ENCODE data around the gene OR10A6.
A peak's percentile ranks its signal among the peaks of the same experiment; 100 is the strongest.

The OR10A6 gene

DNA sequence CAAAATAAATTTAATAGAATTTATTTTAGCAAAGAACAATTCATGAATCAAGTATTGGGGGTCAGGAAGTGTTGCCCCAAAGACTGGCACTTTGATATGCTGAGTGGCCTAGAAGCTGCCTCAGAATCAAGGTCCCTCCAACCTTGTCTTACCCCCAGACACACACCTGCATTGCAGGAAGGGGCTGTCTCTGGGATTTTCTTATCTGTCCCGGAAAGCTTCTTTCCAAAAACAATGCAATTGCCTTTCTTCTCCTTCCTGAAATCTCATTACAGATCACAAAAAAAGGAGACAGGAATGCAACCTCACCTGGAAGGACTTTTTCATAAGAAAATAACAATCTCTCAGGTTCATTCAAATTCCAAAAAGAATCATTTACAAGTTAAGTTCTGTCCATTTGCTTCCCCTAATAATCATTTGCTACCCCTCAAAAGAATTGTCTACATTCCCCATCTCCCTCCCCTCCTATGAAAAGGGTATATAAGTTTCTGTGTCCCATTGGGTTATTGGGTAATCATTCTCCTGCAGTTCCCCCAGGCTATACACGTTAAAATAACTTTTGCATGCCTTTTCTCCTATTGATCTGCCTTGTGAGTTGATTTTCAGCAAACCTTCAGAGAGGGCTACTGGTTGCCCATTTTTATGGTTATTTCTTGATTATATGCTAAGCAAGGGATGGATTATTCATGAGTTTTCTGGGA is 21.3 kb downstream of the OR10A6 start:
- DNase-seq, result no peak

DNA sequence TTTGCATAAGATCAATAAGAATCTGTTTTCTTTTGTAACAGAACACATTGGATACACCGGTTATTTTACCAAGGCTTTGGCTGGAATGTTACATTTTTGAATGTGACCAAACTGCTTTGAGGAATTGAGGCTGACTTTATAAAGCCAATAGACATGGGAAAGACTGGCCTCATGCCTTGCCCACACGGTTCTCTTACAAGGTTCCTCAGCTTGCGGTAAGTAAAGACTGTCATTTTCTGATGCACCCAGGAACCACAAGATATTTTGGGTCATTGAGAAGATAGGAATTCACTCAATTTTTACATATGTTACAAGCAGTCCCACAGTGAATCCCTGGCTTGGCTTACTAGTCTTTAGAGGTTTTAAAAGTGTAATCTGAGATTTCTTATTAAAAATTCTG is 23.9 kb downstream of the OR10A6 start:
- no peak for DNase-seq

GRCh38 chr11:7906481-7906880 is 24.6 kb downstream of the OR10A6 start:
- DNase-seq, result no peak

DNA sequence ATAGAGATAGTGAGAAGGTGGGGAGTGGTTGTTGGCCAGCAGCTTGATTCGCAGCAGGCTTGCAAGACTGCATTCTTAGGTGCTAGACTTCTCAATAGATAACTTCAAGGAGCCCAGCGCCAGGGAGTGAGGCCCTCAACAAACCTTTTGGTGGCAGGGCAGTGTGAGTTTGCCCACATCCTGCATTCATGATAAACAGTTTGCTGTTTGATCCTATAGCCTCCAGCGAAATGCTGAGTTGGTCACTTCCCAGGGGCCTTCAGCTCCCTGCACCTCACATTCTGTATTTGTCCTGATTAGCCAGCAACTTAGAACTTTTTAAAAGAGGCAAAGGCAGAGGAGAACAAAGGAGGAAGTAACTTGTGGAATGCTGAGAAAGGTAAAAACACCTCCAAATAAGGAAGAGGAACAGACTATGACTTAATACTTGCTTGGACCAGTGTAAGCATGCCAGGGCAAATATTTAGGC is 25.1 kb downstream of the OR10A6 start:
- DNase-seq, result no peak

DNA sequence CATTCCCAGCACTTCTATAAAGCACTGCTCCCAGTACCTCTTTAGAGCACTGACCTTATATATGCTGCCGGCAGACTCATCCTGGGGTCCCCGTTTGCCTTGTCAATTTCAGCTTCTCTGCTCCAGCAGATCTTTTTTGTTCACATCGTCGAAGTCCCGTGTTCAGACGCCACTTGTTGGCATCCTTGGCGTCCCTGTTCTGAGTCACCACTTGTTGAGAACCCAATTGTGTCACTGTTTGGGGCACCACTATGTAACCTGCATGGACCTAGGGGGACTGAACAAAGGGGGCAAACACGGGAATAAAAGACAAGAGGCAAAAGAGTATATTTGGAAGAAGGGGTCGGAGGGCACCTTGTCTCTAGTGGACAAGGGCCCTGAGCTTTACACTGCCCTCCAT is 25.5 kb downstream of the OR10A6 start:
- DNase-seq, result no peak

GRCh38 chr11:7904917-7905316 is 26.2 kb downstream of the OR10A6 start:
- DNase-seq, result no peak

DNA sequence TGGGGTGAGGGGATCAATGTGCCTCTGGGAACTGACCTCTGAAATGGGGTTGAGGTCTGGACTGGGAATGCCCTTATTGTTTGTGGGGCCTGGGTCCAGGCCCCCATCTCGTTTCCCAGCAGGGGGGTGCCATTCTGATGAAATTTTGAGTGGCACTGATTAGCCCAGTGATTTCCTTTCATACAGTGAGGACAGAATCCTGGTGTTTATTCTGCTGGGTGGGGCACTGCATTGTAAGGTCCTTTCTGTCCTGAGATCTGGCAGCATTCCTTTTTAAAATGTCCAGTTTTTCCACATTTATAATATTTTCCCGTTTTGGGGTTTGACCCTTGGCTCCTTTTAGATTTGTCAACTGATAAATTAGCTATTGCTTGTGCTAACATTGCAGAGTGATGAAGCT is 27.1 kb downstream of the OR10A6 start:
- DNase-seq, result no peak

DNA sequence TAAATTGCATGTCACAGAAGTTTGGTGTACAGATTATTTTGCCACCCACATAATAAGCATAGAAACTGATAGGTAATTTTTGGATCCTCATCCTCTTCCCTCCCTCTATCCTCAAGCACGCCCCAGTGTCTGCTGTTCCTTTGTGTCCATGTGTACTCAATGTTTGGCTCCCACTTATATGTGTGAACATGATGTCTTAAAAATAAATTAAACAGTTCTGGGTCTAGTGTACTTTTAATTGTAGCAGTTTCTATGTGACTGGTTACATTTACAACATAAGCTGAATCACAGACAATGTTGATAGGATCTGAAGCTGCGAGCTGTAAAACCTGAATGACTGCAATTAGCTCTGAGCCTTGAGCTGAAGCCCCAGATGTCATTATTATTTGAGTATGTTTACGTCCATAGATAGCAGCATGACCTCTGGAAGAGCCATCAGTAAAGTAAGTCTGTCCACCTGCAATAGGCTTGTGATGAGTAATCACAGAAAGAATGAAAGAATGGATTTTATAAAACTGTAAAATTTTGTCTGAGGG is 29.7 kb downstream of the OR10A6 start:
- no peak for DNase-seq

DNA sequence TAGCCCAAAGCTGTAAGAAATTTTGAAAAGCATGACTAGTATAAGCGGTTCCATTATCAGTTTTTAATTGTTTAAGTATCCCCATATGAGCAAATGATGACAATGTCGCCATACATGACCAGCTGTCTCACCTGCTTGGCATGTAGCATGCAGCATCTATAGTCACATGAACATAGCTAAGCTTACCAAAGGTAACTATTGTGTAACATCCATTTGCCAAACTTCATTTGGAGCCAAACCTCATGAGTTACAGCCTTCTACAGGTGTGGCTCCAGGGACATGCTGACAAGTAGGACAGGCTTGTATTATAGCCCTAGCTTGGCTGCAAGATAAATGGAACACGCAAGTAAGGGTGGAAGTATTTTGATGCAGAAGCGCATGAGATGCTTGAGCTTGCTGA is 30.4 kb downstream of the OR10A6 start:
- no peak for DNase-seq

DNA sequence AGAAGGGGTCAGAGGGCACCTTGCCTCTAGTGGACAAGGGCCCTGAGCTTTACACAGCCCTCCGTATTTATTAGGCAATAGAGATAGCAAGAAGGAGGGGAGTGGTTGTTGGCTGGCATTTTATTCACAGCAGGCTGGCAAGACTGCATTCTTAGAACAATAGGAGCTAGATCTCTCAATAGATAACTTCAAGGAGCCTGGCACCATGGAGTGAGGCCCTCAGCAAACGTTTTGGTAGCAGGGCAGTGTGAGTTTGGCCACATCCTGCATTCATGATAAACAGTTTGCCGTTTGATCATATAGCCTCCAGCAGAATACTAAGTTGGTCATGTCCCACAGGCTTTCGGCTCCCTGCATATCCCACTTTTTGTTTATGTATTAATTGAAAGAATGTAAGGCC is 31.6 kb downstream of the OR10A6 start:
- DNase-seq, result no peak

GRCh38 chr11:7898666-7899283 is 32.3 kb downstream of the OR10A6 start:
- no peak for DNase-seq

GRCh38 chr11:7896009-7896785 is 34.9 kb downstream of the OR10A6 start:
- DNase-seq, result no peak

- no peak for DNase-seq
Observed at GRCh38 chr11:7894251-7894650, 36.8 kb downstream of the OR10A6 start.

DNA sequence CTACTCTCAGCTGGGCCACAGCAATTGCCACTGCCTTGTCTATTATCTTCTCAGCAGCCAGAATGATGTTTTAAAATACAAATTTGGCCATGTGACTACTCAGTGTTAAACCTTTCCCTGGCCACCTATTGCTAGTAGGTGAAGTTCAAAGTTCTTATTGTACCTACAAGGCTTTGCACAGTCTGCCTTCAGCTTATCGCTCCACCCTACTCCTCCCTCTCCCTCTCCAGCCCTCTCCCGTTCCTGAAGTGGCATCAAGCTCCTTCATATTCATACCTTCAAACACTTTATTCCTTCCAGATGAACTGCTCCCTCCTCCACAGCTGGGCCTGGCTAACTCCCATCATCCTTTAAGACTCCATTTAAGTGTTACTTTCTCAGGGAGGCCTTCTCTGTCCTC is 37.3 kb downstream of the OR10A6 start:
- no peak for DNase-seq

GRCh38 chr11:7892840-7893254 is 38.2 kb downstream of the OR10A6 start:
- peak; percentile 31 to 67 for DNase-seq

DNA sequence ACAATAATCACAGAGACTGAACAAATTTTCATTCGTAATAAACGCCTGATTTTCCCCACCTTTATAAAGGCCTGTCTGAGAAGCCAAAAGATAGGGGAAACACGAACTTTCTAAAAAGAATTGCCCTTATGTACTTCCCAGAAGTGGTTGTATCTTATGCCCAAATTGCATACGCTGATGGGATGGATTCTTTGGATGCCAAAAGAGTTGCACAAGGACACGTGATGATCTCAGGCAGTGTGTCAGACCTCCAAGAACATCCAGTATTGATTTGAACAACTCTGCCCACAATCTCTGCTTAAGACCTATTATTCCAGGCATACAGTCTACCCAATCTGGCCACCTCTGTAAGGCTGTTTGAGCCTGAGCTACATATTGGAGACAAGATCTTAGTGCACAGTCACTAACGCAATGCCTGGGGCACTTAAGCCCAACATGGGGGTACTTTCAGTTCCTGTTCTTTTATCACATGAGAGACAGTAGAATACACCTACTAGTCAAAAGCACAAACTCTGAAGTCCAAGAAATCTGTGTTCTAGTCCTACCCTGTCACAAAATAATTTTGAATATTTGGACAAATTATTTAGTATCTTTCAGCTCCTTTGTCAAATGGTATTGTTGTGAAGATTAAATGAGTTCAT is 38.9 kb downstream of the OR10A6 start:
- DNase-seq, result no peak

DNA sequence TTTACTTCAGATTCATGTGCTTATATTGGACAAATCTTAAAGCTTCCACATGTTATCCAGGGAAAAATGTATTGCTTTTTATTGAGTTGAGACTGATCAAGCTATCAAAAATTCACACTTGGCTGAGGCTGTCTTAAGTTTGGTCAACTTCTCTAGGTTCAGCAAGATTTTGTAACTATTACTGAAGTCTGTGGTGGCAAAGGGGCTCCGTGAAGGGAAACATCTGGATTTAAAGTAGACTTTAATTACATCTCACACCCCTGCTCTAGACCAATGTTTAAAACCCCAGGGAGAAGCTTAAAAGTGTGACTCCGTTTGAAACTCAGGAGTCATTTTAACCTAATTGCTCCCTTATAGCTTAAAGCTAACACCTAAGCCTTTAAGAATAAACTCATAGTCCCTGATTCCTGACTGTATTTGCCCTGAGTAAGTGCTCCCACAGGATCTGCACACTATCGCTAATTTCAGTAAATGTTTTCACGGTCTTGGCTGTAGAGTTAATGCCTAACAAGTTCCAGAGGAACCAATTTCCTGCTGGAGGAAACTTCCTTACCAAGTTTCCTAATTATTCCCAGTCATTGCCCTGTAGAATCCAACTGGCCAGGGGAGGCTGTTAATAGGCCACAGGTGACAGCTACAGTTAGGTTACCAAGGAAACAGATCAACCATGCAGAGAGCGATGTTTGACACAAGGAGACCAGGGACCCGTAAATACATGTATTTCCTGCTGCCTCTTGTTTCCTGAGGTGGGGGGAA is 40.5 kb downstream of the OR10A6 start:
- no peak for DNase-seq

GRCh38 chr11:7889985-7890384 is 41.1 kb downstream of the OR10A6 start:
- no peak for DNase-seq

DNA sequence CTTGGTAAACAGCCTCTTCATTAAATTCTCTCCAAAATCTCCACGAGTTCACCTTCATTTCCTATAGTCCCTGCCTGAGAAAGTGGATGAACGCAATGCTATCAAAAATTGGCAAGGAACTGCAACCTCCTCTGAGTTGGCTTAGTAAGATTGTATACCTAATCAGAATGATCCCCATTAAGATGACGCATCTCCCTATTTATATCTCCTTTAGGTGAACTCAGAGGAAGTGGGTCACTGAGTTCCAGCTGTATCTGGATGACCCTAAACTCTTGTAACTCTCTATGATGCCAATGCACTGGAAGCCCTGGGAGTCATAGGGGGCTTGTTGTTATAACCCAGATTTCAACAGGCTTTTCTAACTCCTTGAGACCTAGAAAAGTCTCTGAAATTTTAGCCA is 48.2 kb downstream of the OR10A6 start:
- no peak for DNase-seq
